Measurements from ENCODE around the gene CCDC28A.

CCDC28A gene

DNA sequence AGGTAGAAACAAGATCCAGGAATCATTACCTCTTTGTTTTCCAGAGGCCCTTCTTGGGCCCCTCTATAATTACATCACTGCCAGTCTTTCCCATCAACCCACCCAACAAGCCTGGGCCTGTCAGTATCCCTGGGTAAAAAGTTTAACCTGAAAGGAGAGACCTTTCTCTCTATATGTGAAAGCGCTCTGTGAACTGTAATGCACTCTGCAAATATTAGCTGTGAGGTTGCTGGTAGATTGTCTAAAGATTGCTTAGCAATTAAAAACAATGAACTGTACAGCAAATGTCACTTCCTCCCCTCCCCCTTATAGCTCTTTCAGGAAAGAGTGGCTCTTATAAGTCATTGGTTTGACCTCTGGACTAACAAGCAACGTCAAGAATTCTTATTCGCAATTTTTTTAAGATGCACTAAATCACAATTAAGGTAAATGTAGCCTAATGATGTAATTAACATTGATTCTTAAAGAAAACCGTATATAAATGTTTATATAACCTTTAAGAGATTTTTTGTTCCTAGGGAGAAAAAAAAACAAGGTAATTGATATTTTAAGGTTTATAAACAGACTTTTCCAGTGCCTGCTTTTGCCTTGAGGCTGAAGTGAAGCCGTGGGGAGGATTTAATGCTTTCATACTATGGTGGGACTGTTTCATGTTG lies 40.7 kb downstream of the CCDC28A start:
- TF ChIP-seq, protein P1, sequence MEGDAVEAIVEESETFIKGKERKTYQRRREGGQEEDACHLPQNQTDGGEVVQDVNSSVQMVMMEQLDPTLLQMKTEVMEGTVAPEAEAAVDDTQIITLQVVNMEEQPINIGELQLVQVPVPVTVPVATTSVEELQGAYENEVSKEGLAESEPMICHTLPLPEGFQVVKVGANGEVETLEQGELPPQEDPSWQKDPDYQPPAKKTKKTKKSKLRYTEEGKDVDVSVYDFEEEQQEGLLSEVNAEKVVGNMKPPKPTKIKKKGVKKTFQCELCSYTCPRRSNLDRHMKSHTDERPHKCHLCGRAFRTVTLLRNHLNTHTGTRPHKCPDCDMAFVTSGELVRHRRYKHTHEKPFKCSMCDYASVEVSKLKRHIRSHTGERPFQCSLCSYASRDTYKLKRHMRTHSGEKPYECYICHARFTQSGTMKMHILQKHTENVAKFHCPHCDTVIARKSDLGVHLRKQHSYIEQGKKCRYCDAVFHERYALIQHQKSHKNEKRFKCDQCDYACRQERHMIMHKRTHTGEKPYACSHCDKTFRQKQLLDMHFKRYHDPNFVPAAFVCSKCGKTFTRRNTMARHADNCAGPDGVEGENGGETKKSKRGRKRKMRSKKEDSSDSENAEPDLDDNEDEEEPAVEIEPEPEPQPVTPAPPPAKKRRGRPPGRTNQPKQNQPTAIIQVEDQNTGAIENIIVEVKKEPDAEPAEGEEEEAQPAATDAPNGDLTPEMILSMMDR (IDR thresholded peaks at IDR 0.05; ENCODE audit: extremely low read depth, insufficient read depth, missing control alignments) = no peak
- in situ Hi-C loops (cut with MboI; ENCODE audit: low pct_unique_long_range_greater_than_20kb, low sequenced_read_pairs, unreplicated experiment) = loop anchor here (10.0 to 25.0 kb wide), 2 partner anchors 300 to 548 kb away; partner anchors contain the start of gene CITED2

DNA sequence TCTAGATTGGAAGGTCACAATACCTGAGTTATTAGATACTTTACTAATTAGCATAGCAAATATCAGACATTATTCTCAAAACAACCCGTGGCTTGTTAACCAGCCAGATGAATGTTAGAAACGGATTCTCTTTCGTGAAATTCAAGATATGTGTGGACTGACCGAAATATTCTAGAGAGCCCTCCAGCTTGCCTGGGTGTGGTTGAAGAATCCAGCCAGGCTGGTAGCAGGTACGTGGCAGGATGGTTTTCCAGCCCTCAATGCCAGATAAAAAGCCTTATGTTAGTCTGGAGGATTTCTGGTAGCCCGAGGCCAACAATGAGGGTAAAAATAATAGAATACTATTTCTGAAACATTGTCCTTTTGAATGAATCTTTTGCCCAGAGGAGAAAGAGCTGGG lies 41.7 kb downstream of the CCDC28A start:
- in situ Hi-C loops (cut with MboI; ENCODE audit: low pct_unique_long_range_greater_than_20kb, low sequenced_read_pairs, unreplicated experiment) = loop anchor here (5.0 to 25.0 kb wide), 3 partner anchors 172 to 547 kb away; partner anchors contain the start of genes CITED2 and REPS1
- no peak for DNase-seq (ENCODE audit: low spot score)

More for the DNA sequence above, 40.7 kb downstream of the CCDC28A start:
- DNase-seq (ENCODE audit: low spot score) = no peak

DNA sequence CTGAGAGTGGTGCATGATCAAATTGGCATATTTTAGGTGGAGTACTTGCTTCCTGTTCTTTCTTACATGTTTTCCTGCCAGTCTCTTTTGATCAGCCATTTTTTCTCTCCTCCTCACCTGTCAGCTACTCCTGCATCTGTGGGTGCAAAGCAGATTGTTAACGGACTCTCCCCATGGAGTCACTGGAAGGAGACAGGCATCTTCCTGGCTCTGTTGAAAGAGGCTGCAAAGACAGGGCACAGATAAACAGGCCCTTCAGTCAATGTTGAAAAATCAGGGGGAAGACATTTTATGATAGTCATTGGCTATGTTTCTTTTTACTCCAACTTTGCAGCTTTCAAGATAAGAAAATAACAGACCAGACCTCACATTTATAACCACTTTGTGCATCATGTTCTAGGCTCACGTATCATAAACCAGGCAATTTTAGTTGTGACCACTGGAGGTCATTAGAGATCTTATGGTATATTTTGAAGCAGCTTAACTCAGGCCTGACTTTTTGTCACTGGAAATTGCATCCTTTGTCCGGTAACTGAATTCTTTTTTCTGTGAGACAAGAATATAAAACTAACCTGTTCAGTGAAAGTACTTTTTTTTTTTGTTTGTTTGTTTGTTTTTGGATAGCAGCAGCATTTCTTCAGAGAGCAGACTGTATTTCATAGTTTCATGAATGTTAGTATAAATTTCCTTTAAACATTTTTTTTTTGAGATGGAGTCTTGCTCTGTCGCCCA lies 42.4 kb downstream of the CCDC28A start:
- TF ChIP-seq, protein P1 (IDR thresholded peaks at IDR 0.05; ENCODE audit: extremely low read depth, insufficient read depth, missing control alignments) = peak; percentile 75
- DNase-seq (ENCODE audit: low spot score) = peak; percentile 59
- in situ Hi-C loops (cut with MboI; ENCODE audit: low pct_unique_long_range_greater_than_20kb, low sequenced_read_pairs, unreplicated experiment) = loop anchor here (5.0 to 25.0 kb wide), 3 partner anchors 171 to 546 kb away; partner anchors contain the start of genes CITED2 and REPS1

More for the DNA sequence above, 41.7 kb downstream of the CCDC28A start:
- TF ChIP-seq, protein P1 (IDR thresholded peaks at IDR 0.05; ENCODE audit: extremely low read depth, insufficient read depth, missing control alignments) = no peak

DNA sequence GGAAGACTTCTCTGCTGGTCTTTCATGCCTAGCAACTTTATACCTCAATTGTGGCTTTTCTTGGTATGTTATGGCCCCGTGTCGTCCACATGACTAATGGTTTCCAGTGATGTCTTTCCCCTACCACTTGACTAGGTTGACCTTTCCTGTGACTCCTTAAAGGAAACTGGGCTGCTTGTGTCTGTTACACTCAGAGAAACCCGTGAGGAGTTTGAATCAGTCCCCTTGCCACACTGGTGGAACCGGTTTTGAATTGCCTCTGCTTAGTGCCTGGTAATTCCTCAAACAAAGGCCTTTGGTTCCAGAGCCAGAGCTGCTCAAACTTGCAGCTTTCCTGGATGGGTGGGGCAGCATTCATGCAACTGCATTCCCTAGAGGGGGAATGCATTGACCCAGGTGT lies 44.2 kb downstream of the CCDC28A start:
- TF ChIP-seq, protein P1 (IDR thresholded peaks at IDR 0.05; ENCODE audit: extremely low read depth, insufficient read depth, missing control alignments) = no peak
- no peak for DNase-seq (ENCODE audit: low spot score)
- in situ Hi-C loops (cut with MboI; ENCODE audit: low pct_unique_long_range_greater_than_20kb, low sequenced_read_pairs, unreplicated experiment) = loop anchor here (5.0 to 25.0 kb wide), 3 partner anchors 170 to 545 kb away; partner anchors contain the start of genes CITED2 and REPS1

DNA sequence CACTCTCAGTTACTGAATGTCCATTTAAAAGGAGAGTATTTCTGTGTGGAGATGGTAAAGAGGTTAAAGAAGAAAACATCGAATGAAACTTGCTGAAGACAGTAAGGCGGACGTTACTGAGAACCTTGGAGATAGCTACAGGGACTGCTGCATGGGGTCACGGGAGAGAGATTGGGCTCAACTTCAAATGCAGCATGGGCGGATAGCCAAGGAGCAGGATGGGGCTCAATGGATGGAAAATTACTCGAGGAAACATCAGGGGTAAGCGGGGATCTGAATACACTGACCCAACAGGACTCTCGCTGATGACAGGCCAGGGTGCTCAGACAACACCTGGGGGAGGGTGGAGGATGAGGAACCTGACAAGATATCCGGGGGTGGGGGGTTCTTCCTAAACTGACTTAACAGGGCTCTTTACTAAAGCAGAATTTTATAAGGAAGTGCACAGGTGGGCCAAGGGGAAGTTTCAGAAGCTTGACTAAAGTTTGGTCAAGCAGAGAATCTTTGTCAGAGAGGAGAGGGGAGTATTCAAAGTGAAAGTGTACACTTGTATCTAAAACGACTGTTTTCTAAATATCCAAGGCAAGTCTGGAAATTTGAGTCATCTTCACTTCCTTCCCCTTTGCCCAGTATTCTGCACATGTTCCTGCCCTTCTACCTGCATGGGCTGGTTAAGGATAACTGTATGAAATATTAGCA lies 45.1 kb downstream of the CCDC28A start:
- DNase-seq (ENCODE audit: low spot score) = peak; percentile 42
- in situ Hi-C loops (cut with MboI; ENCODE audit: low pct_unique_long_range_greater_than_20kb, low sequenced_read_pairs, unreplicated experiment) = loop anchor here (5.0 to 25.0 kb wide), 3 partner anchors 169 to 544 kb away; partner anchors contain the start of genes CITED2 and REPS1
- TF ChIP-seq, protein P1 (IDR thresholded peaks at IDR 0.05; ENCODE audit: extremely low read depth, insufficient read depth, missing control alignments) = no peak

DNA sequence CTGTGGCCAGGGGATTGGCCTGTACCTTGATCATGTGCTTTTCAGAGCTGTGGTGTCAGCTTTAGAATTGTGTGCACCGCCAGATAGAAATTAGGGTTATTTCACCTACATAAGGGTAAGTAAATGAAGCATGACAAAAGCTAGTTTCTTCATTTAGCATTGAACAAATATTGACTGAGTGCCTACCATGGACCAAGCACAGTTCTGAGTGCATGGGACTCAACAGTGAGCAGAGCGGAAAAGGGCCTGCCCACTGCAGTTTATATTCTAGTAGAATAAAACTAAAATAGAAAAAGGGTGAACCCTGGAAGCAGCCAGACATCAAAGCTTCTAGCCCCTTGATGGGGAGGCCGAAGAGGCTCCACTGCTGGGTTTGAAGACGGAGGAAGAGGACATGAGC lies 48.0 kb downstream of the CCDC28A start:
- DNase-seq (ENCODE audit: low spot score) = no peak
- in situ Hi-C loops (cut with MboI; ENCODE audit: low pct_unique_long_range_greater_than_20kb, low sequenced_read_pairs, unreplicated experiment) = loop anchor here (25.0 kb wide), 1 partner anchor 541 kb away; the partner anchor contains the start of gene CITED2
- TF ChIP-seq, protein P1 (IDR thresholded peaks at IDR 0.05; ENCODE audit: extremely low read depth, insufficient read depth, missing control alignments) = no peak

Measured in GM13977 (cell line).